IMR-90 (cell line): ENCODE data around the gene KL. TPM values are rescaled to one million over a fixed set of nuclear protein-coding genes. Genes with fewer than 3 reads are reported as not detected.

ENCODE experiments used
- ATAC-seq: fragments of 200-7000 bp; cut with Tn5 transposase; 2 replicates; pipeline ENCODE4 v1.9.1; 2020; ENCODE audit warnings: low read depth, mild to moderate bottlenecking, moderate library complexity
- BruUV-seq: library from RNA; stranded (reverse); fragments of 400-500 nt; replicated peaks from 2 replicates; lab custom pipeline; 2021; lab: Mats Ljungman, UMichigan
- CTCF ChIA-PET: fragments of 300-600 bp; formaldehyde crosslinking; extraction: SDS; loops from one replicate; lab custom pipeline; 2021; ENCODE audit warnings: antibody characterized with exemption; lab: Yijun Ruan, JAX
- POLR2A ChIA-PET: fragments of 300-600 bp; sonication (Branson Sonifier 250); formaldehyde crosslinking; loops from one replicate; lab custom pipeline; 2022; ENCODE audit warnings: antibody characterized with exemption; ENCODE audit not compliant: unreplicated experiment; lab: Charles Lee
- DNase-seq: peaks from one replicate; pipeline ENCODE4 v3.0.0; 2013
- H2AFZ ChIP-seq: replicated peaks from 2 replicates; pipeline ENCODE3; 2013; ENCODE audit warnings: low read length, mild to moderate bottlenecking; ENCODE audit not compliant: poor library complexity
- H2AK5ac ChIP-seq: 2 replicates; pipeline ENCODE4 v1.6.1; 2013; ENCODE audit warnings: low read depth, low read length, inconsistent platforms
- H2AK9ac ChIP-seq: replicated peaks from 2 replicates; pipeline ENCODE3; 2013; ENCODE audit warnings: mild to moderate bottlenecking, low read depth, low read length, moderate library complexity; ENCODE audit not compliant: poor library complexity
- H2BK120ac ChIP-seq: 2 replicates; pipeline ENCODE4 v1.6.1; 2013; ENCODE audit warnings: low read depth, low read length, inconsistent platforms
- H2BK15ac ChIP-seq: 3 replicates; pipeline ENCODE4 v1.6.1; 2013; ENCODE audit warnings: low read depth, low read length, inconsistent platforms
- H2BK20ac ChIP-seq: 2 replicates; pipeline ENCODE4 v1.6.1; 2013; ENCODE audit warnings: low read depth, mild to moderate bottlenecking, inconsistent platforms, low read length, moderate library complexity
- H2BK5ac ChIP-seq: 2 replicates; pipeline ENCODE4 v1.6.1; 2013; ENCODE audit warnings: mild to moderate bottlenecking, low read depth, low read length, inconsistent platforms; ENCODE audit not compliant: poor library complexity, severe bottlenecking
- H3K14ac ChIP-seq: replicated peaks from 2 replicates; pipeline ENCODE4 v1.6.1; 2013; ENCODE audit warnings: low read depth, low read length, inconsistent platforms
- H3K18ac ChIP-seq: 2 replicates; pipeline ENCODE4 v1.6.1; 2013; ENCODE audit warnings: low read depth, low read length, control low read depth
- H3K23ac ChIP-seq: 2 replicates; pipeline ENCODE4 v1.6.1; 2013; ENCODE audit warnings: low read depth, low read length, inconsistent platforms
- H3K27ac ChIP-seq: 2 replicates; pipeline ENCODE4 v1.5.1; 2013; ENCODE audit warnings: mild to moderate bottlenecking, control low read depth, low read length; ENCODE audit not compliant: insufficient read depth
- H3K27me3 ChIP-seq: 2 replicates; pipeline ENCODE4 v1.6.1; 2013; ENCODE audit warnings: low read length; ENCODE audit not compliant: control insufficient read depth, insufficient read depth
- H3K36me3 ChIP-seq: 2 replicates; pipeline ENCODE4 v1.6.1; 2013; ENCODE audit warnings: low read length, mixed read lengths; ENCODE audit not compliant: control insufficient read depth, insufficient read depth
- H3K4ac ChIP-seq: 2 replicates; pipeline ENCODE4 v1.6.1; 2013; ENCODE audit warnings: low read depth, low read length, inconsistent platforms
- H3K4me1 ChIP-seq: 2 replicates; pipeline ENCODE4 v1.6.1; 2013; ENCODE audit warnings: low read length, mixed read lengths; ENCODE audit not compliant: control insufficient read depth, insufficient read depth
- H3K4me2 ChIP-seq: 2 replicates; pipeline ENCODE4 v1.6.1; 2013; ENCODE audit warnings: low read depth, mild to moderate bottlenecking, control low read depth, low read length, moderate library complexity
- H3K4me3 ChIP-seq: 2 replicates; pipeline ENCODE4 v1.5.1; 2013; ENCODE audit warnings: low read depth, mild to moderate bottlenecking, control low read depth, low read length, moderate library complexity; ENCODE audit not compliant: insufficient read depth
- H3K56ac ChIP-seq: 2 replicates; pipeline ENCODE4 v1.6.1; 2013; ENCODE audit warnings: low read length, inconsistent platforms; ENCODE audit not compliant: insufficient read depth; ENCODE audit errors: extremely low read depth
- H3K79me1 ChIP-seq, 2 experiments: 2 replicates each; pipeline ENCODE4 v1.6.1; 2013; ENCODE audit warnings: low read length in 2 of 2, inconsistent platforms in 1 of 2, low read depth in 1 of 2
- H3K9ac ChIP-seq: 2 replicates; pipeline ENCODE4 v1.6.1; 2013; ENCODE audit warnings: low read depth, low read length, control low read depth
- H3K9me1 ChIP-seq: 2 replicates; pipeline ENCODE4 v1.6.1; 2013; ENCODE audit warnings: low read length, inconsistent platforms; ENCODE audit not compliant: insufficient read depth
- H3K9me3 ChIP-seq: 2 replicates; pipeline ENCODE4 v1.6.1; 2013; ENCODE audit warnings: low read length; ENCODE audit not compliant: control insufficient read depth, insufficient read depth
- H4K20me1 ChIP-seq: 2 replicates; pipeline ENCODE4 v1.6.1; 2013; ENCODE audit warnings: low read length, inconsistent platforms; ENCODE audit not compliant: insufficient read depth
- H4K5ac ChIP-seq: 2 replicates; pipeline ENCODE4 v1.6.1; 2013; ENCODE audit warnings: mild to moderate bottlenecking, low read depth, low read length, control low read depth
- H4K8ac ChIP-seq, 2 experiments: 2 replicates each; pipeline ENCODE4 v1.6.1; 2013; ENCODE audit warnings: low read depth in 2 of 2, low read length in 2 of 2, control low read depth in 1 of 2, inconsistent platforms in 1 of 2
- H4K91ac ChIP-seq: 2 replicates; pipeline ENCODE4 v1.6.1; 2013; ENCODE audit warnings: low read depth, low read length, inconsistent platforms; ENCODE audit not compliant: insufficient read depth
- BHLHE40 ChIP-seq: fragments of 150-350 bp; IDR thresholded peaks from 2 replicates; pipeline ENCODE4 v1.6.1; 2016; ENCODE audit warnings: mild to moderate bottlenecking, low read depth, low read length
- CEBPB ChIP-seq: IDR thresholded peaks from 2 replicates; pipeline ENCODE4 v1.6.1; 2012; ENCODE audit warnings: low read depth, low read length, improper control_type of control experiment
- CHD1 ChIP-seq: IDR thresholded peaks from 2 replicates; pipeline ENCODE4 v1.6.1; 2012; ENCODE audit warnings: low read depth, low read length, improper control_type of control experiment
- FOS ChIP-seq: fragments of 150-350 bp; IDR thresholded peaks from 2 replicates; pipeline ENCODE4 v1.6.1; 2016; ENCODE audit warnings: low read depth, low read length
- MAFK ChIP-seq: IDR thresholded peaks from 2 replicates; pipeline ENCODE4 v1.6.1; 2012; ENCODE audit warnings: low read depth, low read length, improper control_type of control experiment
- MAZ ChIP-seq: IDR thresholded peaks from 2 replicates; pipeline ENCODE4 v1.6.1; 2012; ENCODE audit warnings: low read depth, mild to moderate bottlenecking, low read length, improper control_type of control experiment, moderate library complexity, borderline replicate concordance
- MXI1 ChIP-seq: IDR thresholded peaks from 2 replicates; pipeline ENCODE4 v1.6.1; 2012; ENCODE audit warnings: low read depth, mild to moderate bottlenecking, low read length, moderate library complexity, borderline replicate concordance
- NFE2L2 ChIP-seq: fragments of 150-350 bp; IDR thresholded peaks from 2 replicates; pipeline ENCODE4 v1.6.1; 2016; ENCODE audit warnings: low read depth, mild to moderate bottlenecking, low read length
- POLR2A ChIP-seq: IDR thresholded peaks from 2 replicates; pipeline ENCODE4 v1.6.1; 2012; ENCODE audit warnings: mild to moderate bottlenecking, low read depth, low read length
- RAD21 ChIP-seq: IDR thresholded peaks from 2 replicates; pipeline ENCODE4 v1.6.1; 2012; ENCODE audit warnings: low read length, improper control_type of control experiment
- RCOR1 ChIP-seq: IDR thresholded peaks from 2 replicates; pipeline ENCODE4 v1.6.1; 2012; ENCODE audit warnings: mild to moderate bottlenecking, low read length, improper control_type of control experiment; ENCODE audit not compliant: insufficient replicate concordance
- RFX5 ChIP-seq: IDR thresholded peaks from 2 replicates; pipeline ENCODE4 v1.8.0; 2012; ENCODE audit warnings: low read depth, mild to moderate bottlenecking, low read length, moderate library complexity
- SMC3 ChIP-seq: fragments of 150-350 bp; IDR thresholded peaks from 2 replicates; pipeline ENCODE4 v1.6.1; 2016; ENCODE audit warnings: low read depth, mild to moderate bottlenecking, antibody characterized with exemption, low read length, moderate library complexity
- WGBS, 2 experiments: methylation state at CpG; one replicate each; pipeline versions ENCODE4 v1.1.5 to v1.1.7; 2013; ENCODE audit warnings: missing lambda C conversion rate in 2 of 2; ENCODE audit not compliant: insufficient read length in 1 of 2; ENCODE audit errors: extremely low coverage in 2 of 2; 5-methylcytosine and 5-hydroxymethylcytosine counted together
- dilution Hi-C: fragments of 300-500 bp; cut with HindIII; formaldehyde crosslinking; loops from one replicate; pipeline ENCODE4 v1.14.3; 2018; ENCODE audit warnings: low sequenced_read_pairs; ENCODE audit not compliant: unreplicated experiment
- in situ Hi-C: fragments of 300-500 bp; cut with MboI; formaldehyde crosslinking; loops from 3 replicates; pipeline ENCODE4 v1.14.3; 2019; ENCODE audit warnings: low sequenced_read_pairs, inconsistent platforms, mixed read lengths
- intact Hi-C: fragments of 100-400 bp; cut with micrococcal nuclease; formaldehyde crosslinking; loops from 2 replicates; pipeline ENCODE4 v1.10.0; 2022
- polyA plus RNA-seq, 3 experiments: library from polyadenylated mRNA; depleted of rRNA; stranded (reverse); fragments of >200 nt; gene quantifications; 2 replicates each; pipeline ENCODE4 v1.2.3, GENCODE V29; 2012; ENCODE audit warnings: low replicate concordance in 1 of 3
- total RNA-seq: library from RNA; depleted of rRNA; stranded (reverse); fragments of >200 nt; gene quantifications from 2 replicates; pipeline ENCODE4 v1.2.3, GENCODE V29; 2012
- TF ChIP-seq, protein P1 (sequence below): fragments of 150-350 bp; IDR thresholded peaks from 2 replicates; pipeline ENCODE4 v1.6.1; 2016; ENCODE audit warnings: low read depth, mild to moderate bottlenecking, low read length, moderate library complexity, borderline replicate concordance
- TF ChIP-seq, protein P2 (sequence below): fragments of 150-350 bp; IDR thresholded peaks from 2 replicates; pipeline ENCODE4 v1.6.1; 2017; ENCODE audit warnings: mild to moderate bottlenecking, antibody characterized with exemption, low read length, low read depth
- TF ChIP-seq, protein P3 (sequence below): conservative IDR thresholded peaks from 2 replicates; pipeline ENCODE4 v1.5.1; 2012; ENCODE audit warnings: mild to moderate bottlenecking, low read depth, low read length, improper control_type of control experiment

The KL gene
- total and polyA plus RNA-seq, 2 of the 4 experiments (the other 2 are of a cell fraction): not detected

DNA sequence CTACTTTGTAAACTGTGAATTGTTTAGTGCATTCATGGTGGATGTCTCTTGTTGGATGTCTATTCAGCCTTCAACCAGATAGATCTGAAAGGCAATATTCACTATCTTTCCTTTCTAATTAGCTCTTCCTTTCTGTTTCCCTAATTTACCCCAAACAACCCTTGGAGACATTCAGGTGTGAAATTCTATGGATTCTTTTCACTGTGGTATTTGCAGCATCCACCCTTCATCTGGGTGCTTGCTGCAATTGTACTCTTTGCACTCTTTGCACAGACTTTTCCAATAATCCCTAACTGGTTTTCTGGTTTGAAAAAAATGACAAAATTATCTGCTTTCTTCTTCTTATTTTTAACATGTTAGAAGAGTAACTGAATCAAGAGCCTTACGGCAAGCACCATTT lies 56.5 kb downstream of the KL start:
- Histone ChIP-seq H4K5ac (no peak overlapping the region), H3K4me3 (no peak overlapping the region), H3K56ac (no peak overlapping the region), H4K91ac (no peak overlapping the region), H2BK15ac (no peak overlapping the region), H3K27me3 (no peaks in the 10 kb centered on the region), H2AFZ (no peak overlapping the region), H3K9ac (no peak overlapping the region), H3K4me1 (no peaks in the 10 kb centered on the region), H3K27ac (no peak overlapping the region), H3K23ac (no peak overlapping the region), H4K8ac (no peak overlapping the region), H2AK5ac (no peak overlapping the region), H3K4me2 (no peak overlapping the region), H3K36me3 (no peaks in the 10 kb centered on the region), H3K79me1 (no peaks in the 10 kb centered on the region), H2BK120ac (no peak overlapping the region), H3K18ac (no peak overlapping the region), H2BK20ac (no peak overlapping the region), H4K20me1 (no peaks in the 10 kb centered on the region), H3K9me3 (no peaks in the 10 kb centered on the region), H2BK5ac (no peak overlapping the region), H3K4ac (no peak overlapping the region), H3K14ac (no peak overlapping the region), H2AK9ac (no peak overlapping the region), H3K9me1 (no peaks in the 10 kb centered on the region)
- dilution Hi-C loops (no loop called here), in situ Hi-C loops (no loop called here), intact Hi-C loops (no loop called here)
- no CpG with 5 or more reads among the region's 1 CpG for WGBS, 2 experiments
- ChIA-PET CTCF (no interaction called here), POLR2A (no interaction called here)
- ATAC-seq (no peak), DNase-seq (no peak)
- no TSS peak for BruUV-seq
- TF ChIP-seq RAD21: no peak
- TF ChIP-seq NFE2L2: no peak
- TF ChIP-seq MAFK: no peak
- TF ChIP-seq MXI1: no peak
- TF ChIP-seq SMC3: no peak
- TF ChIP-seq MAZ: no peak
- TF ChIP-seq CEBPB: no peak
- TF ChIP-seq FOS: no peak
- TF ChIP-seq BHLHE40: no peak
- TF ChIP-seq, protein P1, sequence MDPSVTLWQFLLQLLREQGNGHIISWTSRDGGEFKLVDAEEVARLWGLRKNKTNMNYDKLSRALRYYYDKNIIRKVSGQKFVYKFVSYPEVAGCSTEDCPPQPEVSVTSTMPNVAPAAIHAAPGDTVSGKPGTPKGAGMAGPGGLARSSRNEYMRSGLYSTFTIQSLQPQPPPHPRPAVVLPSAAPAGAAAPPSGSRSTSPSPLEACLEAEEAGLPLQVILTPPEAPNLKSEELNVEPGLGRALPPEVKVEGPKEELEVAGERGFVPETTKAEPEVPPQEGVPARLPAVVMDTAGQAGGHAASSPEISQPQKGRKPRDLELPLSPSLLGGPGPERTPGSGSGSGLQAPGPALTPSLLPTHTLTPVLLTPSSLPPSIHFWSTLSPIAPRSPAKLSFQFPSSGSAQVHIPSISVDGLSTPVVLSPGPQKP: no peak
- TF ChIP-seq CHD1: no peak
- TF ChIP-seq, protein P2, sequence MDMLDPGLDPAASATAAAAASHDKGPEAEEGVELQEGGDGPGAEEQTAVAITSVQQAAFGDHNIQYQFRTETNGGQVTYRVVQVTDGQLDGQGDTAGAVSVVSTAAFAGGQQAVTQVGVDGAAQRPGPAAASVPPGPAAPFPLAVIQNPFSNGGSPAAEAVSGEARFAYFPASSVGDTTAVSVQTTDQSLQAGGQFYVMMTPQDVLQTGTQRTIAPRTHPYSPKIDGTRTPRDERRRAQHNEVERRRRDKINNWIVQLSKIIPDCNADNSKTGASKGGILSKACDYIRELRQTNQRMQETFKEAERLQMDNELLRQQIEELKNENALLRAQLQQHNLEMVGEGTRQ: no peak
- no peak for TF ChIP-seq RFX5
- no peak for TF ChIP-seq POLR2A
- TF ChIP-seq RCOR1: no peak
- TF ChIP-seq, protein P3, sequence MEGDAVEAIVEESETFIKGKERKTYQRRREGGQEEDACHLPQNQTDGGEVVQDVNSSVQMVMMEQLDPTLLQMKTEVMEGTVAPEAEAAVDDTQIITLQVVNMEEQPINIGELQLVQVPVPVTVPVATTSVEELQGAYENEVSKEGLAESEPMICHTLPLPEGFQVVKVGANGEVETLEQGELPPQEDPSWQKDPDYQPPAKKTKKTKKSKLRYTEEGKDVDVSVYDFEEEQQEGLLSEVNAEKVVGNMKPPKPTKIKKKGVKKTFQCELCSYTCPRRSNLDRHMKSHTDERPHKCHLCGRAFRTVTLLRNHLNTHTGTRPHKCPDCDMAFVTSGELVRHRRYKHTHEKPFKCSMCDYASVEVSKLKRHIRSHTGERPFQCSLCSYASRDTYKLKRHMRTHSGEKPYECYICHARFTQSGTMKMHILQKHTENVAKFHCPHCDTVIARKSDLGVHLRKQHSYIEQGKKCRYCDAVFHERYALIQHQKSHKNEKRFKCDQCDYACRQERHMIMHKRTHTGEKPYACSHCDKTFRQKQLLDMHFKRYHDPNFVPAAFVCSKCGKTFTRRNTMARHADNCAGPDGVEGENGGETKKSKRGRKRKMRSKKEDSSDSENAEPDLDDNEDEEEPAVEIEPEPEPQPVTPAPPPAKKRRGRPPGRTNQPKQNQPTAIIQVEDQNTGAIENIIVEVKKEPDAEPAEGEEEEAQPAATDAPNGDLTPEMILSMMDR: no peak
